NCI-H82 treated with DMSO at 0.1 percent for 48 hours (cell line): ENCODE data around the gene CCDC88C.
A peak's percentile ranks its signal among the peaks of the same experiment; 100 is the strongest.

Source experiments
- DNase-seq: peaks from one replicate; lab custom pipeline; 2025; ENCODE audit not compliant: unreplicated experiment; lab: John Stamatoyannopoulos, UW

The CCDC88C gene

DNA sequence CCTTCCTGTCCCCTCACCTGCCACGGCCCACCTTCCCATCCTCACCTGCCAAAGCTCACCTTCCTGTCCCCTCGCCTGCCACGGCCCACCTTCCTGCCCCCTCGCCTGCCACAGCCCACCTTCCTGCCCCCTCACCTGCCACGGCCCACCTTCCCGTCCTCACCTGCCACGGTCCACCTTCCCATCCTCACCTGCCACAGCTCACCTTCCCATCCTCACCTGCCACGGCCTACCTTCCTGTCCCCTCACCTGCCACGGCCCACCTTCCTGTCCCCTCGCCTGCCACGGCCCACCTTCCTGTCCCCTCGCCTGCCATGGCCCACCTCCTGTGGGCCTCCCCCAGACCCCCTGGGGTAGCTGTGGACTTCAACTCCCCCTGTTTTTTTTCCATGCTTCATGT lies 124.3 kb downstream of the CCDC88C start:
- no peak for DNase-seq

DNA sequence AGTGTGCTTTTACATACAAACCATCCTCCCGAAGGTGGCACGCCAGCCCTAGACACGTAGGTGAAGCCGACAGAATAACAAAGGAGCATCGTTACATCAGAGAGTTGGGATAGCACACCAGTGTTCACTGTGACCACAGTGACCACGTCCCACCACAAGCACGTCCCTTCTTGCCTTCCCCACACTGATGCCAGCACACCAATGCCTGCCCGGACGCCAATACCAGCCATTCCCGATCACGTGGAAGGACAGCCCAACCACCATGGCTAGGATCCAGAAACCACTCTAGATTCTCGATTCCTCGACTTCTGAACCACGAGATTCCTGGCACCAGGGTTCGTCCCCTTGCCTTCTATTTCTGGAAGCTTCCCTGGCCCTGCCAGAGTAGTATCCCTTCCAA lies 125.1 kb downstream of the CCDC88C start:
- no peak for DNase-seq

- no peak for DNase-seq
Observed at GRCh38 chr14:91291786-91292405, 125.7 kb downstream of the CCDC88C start.

GRCh38 chr14:91290986-91291385 lies 126.6 kb downstream of the CCDC88C start:
- DNase-seq = no peak

- DNase-seq = no peak
Observed at GRCh38 chr14:91289464-91289863, 128.2 kb downstream of the CCDC88C start.

- no peak for DNase-seq
Observed at GRCh38 chr14:91288876-91289275, 128.7 kb downstream of the CCDC88C start.

GRCh38 chr14:91286530-91286937 lies 131.1 kb downstream of the CCDC88C start:
- DNase-seq = peak; percentile 11

GRCh38 chr14:91284791-91285548 lies 132.7 kb downstream of the CCDC88C start:
- peak; percentile 1 for DNase-seq

GRCh38 chr14:91284146-91284790 lies 133.4 kb downstream of the CCDC88C start:
- DNase-seq = no peak

DNA sequence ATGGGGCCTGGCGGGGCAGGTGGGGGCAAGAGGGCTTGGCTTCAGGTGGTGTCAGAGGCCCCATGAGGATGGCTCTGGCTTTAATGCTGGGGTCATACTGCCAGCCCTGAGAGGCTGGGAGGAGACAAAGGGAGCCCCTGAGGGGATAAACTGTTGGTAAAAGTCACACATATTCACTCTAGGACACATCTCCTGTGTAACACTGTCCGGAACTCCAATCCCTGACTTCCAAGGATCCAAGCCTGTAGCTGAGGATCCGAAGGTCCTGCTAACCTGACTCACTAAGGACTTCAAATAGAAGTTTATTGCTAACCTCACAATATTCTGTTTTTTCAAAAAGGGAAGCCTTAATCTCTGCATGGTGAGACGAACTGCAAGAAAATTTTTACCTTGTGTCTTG lies 134.0 kb downstream of the CCDC88C start:
- no peak for DNase-seq

DNA sequence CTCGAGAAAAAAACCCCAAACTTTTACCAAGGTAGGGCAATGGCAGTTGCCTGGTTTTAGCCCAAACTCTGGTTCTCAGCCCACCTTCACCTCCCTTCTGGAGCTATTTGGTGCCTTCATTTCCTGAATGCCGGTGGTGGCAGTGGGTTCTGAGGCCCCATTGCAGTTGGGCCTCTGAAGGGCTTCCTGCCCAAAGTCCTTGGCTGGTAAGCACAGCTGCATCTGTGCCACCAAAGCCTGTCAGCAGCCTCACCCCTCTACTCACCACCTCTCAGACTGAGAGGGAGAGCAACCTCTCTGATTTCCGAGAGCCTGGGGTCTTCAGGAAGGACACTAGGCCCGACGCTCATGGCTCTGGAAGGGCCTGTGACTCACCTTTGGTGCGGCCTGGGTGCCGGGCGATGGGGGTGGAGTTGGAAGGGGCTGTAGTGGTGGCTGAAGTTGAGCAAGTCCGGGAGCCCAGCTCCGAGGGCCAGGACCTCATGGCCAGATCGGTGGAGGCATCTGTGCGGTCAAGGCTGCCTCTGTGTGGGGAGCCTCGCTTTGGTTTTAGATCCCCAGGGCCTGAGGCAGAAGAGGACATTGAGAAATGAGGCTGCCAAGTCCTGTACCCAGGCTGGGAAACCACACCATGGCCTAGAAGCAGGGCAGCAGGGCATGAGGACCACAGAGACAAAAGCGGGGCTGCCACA lies 134.5 kb downstream of the CCDC88C start:
- DNase-seq = no peak

- DNase-seq = no peak
Observed at GRCh38 chr14:91281346-91281745, 136.3 kb downstream of the CCDC88C start.

DNA sequence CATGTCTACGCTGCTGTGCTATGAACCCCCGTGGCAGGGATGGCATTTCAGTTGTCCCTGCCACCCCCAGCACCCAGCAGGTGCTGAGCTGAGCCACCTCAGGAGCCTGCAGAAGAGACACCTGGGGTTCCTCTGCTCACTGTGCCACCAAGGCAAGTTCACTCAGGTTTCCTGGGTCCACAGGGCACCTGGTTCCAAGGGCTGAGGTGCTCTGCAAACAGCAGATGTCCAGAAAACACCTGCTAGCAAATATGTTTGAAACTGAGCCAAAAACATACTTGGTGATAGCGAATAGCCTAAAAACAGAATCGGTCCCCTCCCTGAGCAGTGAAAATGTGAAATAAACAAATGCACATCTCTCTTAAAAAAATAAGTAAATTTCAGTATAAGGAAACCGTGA lies 137.5 kb downstream of the CCDC88C start:
- DNase-seq = no peak

- no peak for DNase-seq
Observed at GRCh38 chr14:91279354-91279753, 138.3 kb downstream of the CCDC88C start.

DNA sequence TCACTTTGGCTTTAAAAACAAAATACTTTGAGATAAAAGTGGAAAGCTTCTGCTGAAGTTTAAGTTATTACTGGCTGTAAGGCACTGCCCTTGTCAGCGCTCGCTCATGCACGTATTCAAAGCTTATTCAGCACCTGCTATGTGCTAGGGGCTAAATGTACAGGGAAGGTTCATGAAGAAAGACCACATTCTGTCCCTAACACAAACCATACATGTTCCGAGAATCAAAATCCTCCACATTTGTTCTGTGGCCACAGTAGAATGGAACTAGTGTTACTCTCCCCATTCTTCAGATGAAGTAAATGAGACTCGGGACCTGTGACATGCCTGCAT lies 139.3 kb downstream of the CCDC88C start:
- DNase-seq = no peak

DNA sequence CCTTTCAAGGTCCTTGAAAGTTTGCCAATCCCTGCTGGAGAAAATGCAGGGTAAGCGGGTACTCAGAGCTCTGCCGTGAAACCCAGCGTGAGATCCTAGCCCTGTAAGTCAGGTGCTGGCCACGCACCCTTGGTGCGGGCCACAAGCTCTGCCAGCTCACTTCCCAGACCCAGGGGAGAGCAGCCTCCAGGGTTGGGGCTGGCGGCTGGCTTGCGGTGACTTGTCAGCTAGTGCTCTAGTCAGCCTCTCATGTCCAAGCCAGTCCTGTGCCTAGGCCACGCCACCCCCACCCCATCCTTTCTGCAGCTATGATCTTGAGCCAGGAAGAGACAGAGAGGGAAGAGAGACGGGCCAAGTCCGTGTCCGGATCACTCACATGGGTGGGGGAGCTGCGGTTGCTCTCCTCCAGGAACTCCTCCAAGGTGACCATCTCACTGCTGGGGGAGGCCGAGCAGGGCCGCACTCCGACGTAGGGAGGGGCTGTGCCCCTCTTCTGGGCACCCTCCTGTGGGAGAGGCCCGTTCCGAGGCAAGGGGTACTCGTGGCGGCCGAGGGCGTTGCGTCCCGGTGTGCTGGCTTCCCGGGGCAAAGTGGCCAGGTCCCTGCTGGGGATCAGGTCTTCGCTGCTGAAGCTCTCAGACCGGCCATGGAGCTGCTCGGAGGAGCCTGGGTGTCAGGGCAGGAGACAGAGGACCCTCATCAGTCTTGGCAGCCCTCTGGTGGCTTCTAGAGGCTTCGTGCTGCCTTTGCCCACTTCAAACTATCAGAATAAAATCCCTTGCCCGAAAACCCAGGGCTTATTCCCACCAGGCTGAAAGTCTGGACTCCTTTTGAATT lies 139.9 kb downstream of the CCDC88C start:
- no peak for DNase-seq

DNA sequence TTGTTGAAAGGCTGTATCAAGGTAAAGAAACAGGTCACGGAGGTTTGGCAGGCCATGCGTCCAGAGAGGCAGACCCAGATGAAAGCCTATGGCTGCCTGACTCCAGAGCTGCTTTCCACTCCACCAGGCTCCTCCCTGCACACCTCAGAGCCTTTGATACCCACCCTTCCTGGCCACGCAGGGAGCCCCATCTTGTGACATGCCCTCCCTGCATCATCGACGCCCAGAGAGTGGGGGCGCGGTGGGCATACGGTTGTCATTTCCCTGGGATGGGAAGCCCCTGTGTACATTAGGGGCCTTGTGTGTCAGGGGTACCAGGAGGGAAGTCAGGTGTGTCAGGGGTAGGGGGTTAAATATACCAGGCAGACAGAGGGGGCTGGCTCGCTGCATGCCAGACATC lies 142.8 kb downstream of the CCDC88C start:
- DNase-seq = no peak

DNA sequence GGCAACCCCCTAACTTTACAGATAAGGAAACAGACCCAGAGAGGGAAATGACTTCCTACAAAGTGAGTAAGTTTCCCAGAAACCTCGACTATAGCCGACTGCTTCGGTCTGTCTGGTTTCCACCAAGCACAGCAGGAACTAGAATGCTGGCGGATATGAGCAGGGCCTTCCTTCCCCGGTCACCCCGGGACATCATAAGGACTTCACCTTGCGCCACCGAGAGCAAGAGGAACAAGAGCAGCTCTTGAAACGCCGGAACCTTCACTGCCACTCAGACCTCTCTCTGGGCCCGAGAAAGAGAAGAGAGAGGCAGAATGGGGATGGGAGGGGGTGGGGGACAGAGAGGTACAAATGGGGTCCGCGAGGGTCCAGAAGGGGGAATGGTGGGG lies 143.7 kb downstream of the CCDC88C start:
- DNase-seq = no peak

GRCh38 chr14:91273273-91273884 lies 144.2 kb downstream of the CCDC88C start:
- no peak for DNase-seq
